NB4 (cell line): ENCODE data around the gene CPEB3.

ENCODE experiments used
- CTCF ChIP-seq: IDR thresholded peaks from one replicate; pipeline ENCODE4 v1.5.1; 2012; ENCODE audit warnings: low read depth, low read length
- MAX ChIP-seq: IDR thresholded peaks from 2 replicates; pipeline ENCODE4 v1.6.1; 2011; ENCODE audit warnings: low read depth, low read length
- MYC ChIP-seq: IDR thresholded peaks from 2 replicates; pipeline ENCODE4 v1.6.1; 2011; ENCODE audit warnings: low read depth, low read length
- POLR2A ChIP-seq: IDR thresholded peaks from 2 replicates; pipeline ENCODE4 v1.6.1; 2011; ENCODE audit warnings: mild to moderate bottlenecking; ENCODE audit not compliant: insufficient read length; ENCODE audit errors: extremely low read depth

- no peak for TF ChIP-seq CTCF
- TF ChIP-seq POLR2A = no peak
- TF ChIP-seq MAX = no peak
- no peak for TF ChIP-seq MYC
Observed at GRCh38 chr10:92076722-92077121, 214.2 kb downstream of the CPEB3 start.
